Astrocyte (in vitro differentiated cells and primary cell): ENCODE results near the gene AZU1. TPM values are rescaled to one million over a fixed set of nuclear protein-coding genes. Genes with fewer than 3 reads are reported as not detected.
A peak's percentile ranks its signal among the peaks of the same experiment; 100 is the strongest.

Source experiments
- DNase-seq: peaks from one replicate; pipeline ENCODE4 v3.0.0-alpha.2; 2010; ENCODE audit warnings: low read depth
- FAIRE-seq: peaks from 2 replicates; lab custom pipeline; 2011; peaks lifted over from hg19 to GRCh38; lab: Jason Lieb, UNC
- H2AFZ ChIP-seq: 2 replicates; pipeline ENCODE4 v1.6.0; 2012; ENCODE audit warnings: low read depth, low read length, inconsistent platforms
- H3K27ac ChIP-seq: 2 replicates; pipeline ENCODE4 v1.5.1; 2011; ENCODE audit warnings: low read depth, low read length, inconsistent platforms
- H3K27me3 ChIP-seq: 2 replicates; pipeline ENCODE4 v1.6.0; 2011; ENCODE audit warnings: low read length, inconsistent platforms; ENCODE audit not compliant: insufficient read depth
- H3K36me3 ChIP-seq: 2 replicates; pipeline ENCODE4 v1.5.1; 2011; ENCODE audit warnings: low read length, inconsistent platforms; ENCODE audit not compliant: insufficient read depth
- H3K4me1 ChIP-seq: 2 replicates; pipeline ENCODE4 v1.5.1; 2011; ENCODE audit warnings: low read length, inconsistent platforms; ENCODE audit not compliant: insufficient read depth
- H3K4me2 ChIP-seq: 2 replicates; pipeline ENCODE4 v1.6.0; 2012; ENCODE audit warnings: low read length, inconsistent platforms
- H3K4me3 ChIP-seq: 2 replicates; pipeline ENCODE4 v1.5.1; 2011; ENCODE audit warnings: low read depth, mild to moderate bottlenecking, low read length, inconsistent platforms; ENCODE audit not compliant: insufficient read depth
- H3K79me2 ChIP-seq: 2 replicates; pipeline ENCODE4 v1.6.0; 2012; ENCODE audit warnings: mild to moderate bottlenecking, low read length, inconsistent platforms; ENCODE audit not compliant: insufficient read depth
- H3K9ac ChIP-seq: 2 replicates; pipeline ENCODE4 v1.6.0; 2012; ENCODE audit warnings: mild to moderate bottlenecking, low read length, inconsistent platforms
- H3K9me3 ChIP-seq: 2 replicates; pipeline ENCODE4 v1.5.1; 2012; ENCODE audit warnings: low read depth, mild to moderate bottlenecking, low read length, inconsistent platforms; ENCODE audit not compliant: insufficient read depth
- H4K20me1 ChIP-seq: 2 replicates; pipeline ENCODE4 v1.6.0; 2012; ENCODE audit warnings: low read length, inconsistent platforms; ENCODE audit not compliant: insufficient read depth
- H3K27ac Mint-ChIP-seq: one replicate; pipeline ENCODE4 v1.8.0; 2021; ENCODE audit warnings: mild to moderate bottlenecking, mixed read lengths; ENCODE audit not compliant: unreplicated experiment
- H3K27me3 Mint-ChIP-seq: one replicate; pipeline ENCODE4 v1.8.0; 2021; ENCODE audit warnings: low read depth, mixed read lengths; ENCODE audit not compliant: unreplicated experiment
- H3K36me3 Mint-ChIP-seq: one replicate; pipeline ENCODE4 v1.8.0; 2021; ENCODE audit warnings: low read depth, mixed read lengths; ENCODE audit not compliant: unreplicated experiment
- H3K4me1 Mint-ChIP-seq: one replicate; pipeline ENCODE4 v1.8.0; 2021; ENCODE audit warnings: low read depth, mixed read lengths; ENCODE audit not compliant: unreplicated experiment
- H3K4me3 Mint-ChIP-seq: one replicate; pipeline ENCODE4 v1.8.0; 2021; ENCODE audit warnings: mild to moderate bottlenecking, moderate library complexity, mixed read lengths; ENCODE audit not compliant: unreplicated experiment
- H3K9me3 Mint-ChIP-seq: one replicate; pipeline ENCODE4 v1.8.0; 2021; ENCODE audit warnings: mild to moderate bottlenecking, mixed read lengths; ENCODE audit not compliant: unreplicated experiment
- EZH2 ChIP-seq: IDR thresholded peaks from 2 replicates; pipeline ENCODE4 v1.6.1; 2012; ENCODE audit warnings: mild to moderate bottlenecking, low read length, inconsistent platforms; ENCODE audit not compliant: insufficient read depth
- total RNA-seq: library from RNA; stranded (reverse); gene quantifications from 2 replicates; pipeline ENCODE4 v1.2.1, GENCODE V29; 2021
- TF ChIP-seq, protein P1 (sequence below): IDR thresholded peaks from 2 replicates; pipeline ENCODE4 v1.5.1; 2011; ENCODE audit warnings: low read depth, mild to moderate bottlenecking, inconsistent platforms, low read length, moderate library complexity; ENCODE audit not compliant: insufficient read depth

AZU1 gene
- total RNA-seq, 1 donor from 2014 or later: 1.00 TPM

DNA sequence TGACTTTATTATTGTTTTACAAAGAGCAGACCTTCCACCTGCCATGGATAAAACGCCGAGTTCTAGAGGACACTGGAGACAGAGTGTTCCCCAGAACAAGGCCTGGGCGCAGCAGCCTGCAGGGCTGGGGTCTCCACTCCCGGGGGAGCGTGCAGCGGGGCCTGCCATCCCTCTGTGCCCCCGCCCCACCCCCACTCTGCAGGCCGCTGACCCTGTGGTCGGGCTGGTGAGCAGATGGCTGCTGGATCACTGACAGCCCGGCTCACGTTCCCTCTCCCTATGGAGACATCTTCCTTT is 39.0 kb upstream of the AZU1 start:
- H3K27me3 Mint-ChIP-seq: no peaks in the 10 kb centered on the region
- H3K36me3 Mint-ChIP-seq: no peaks in the 10 kb centered on the region
- TF ChIP-seq, protein P1, sequence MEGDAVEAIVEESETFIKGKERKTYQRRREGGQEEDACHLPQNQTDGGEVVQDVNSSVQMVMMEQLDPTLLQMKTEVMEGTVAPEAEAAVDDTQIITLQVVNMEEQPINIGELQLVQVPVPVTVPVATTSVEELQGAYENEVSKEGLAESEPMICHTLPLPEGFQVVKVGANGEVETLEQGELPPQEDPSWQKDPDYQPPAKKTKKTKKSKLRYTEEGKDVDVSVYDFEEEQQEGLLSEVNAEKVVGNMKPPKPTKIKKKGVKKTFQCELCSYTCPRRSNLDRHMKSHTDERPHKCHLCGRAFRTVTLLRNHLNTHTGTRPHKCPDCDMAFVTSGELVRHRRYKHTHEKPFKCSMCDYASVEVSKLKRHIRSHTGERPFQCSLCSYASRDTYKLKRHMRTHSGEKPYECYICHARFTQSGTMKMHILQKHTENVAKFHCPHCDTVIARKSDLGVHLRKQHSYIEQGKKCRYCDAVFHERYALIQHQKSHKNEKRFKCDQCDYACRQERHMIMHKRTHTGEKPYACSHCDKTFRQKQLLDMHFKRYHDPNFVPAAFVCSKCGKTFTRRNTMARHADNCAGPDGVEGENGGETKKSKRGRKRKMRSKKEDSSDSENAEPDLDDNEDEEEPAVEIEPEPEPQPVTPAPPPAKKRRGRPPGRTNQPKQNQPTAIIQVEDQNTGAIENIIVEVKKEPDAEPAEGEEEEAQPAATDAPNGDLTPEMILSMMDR: no peak
- TF ChIP-seq EZH2: no peak
- H3K4me3 ChIP-seq: no peak overlapping the region
- H3K9me3 ChIP-seq: no peaks in the 10 kb centered on the region
- no peak overlapping the region for H3K4me2 ChIP-seq
- H3K79me2 ChIP-seq: no peaks in the 10 kb centered on the region
- H3K9me3 Mint-ChIP-seq: no peaks in the 10 kb centered on the region
- H3K36me3 ChIP-seq: no peaks in the 10 kb centered on the region
- no peak overlapping the region for H3K27ac Mint-ChIP-seq
- H4K20me1 ChIP-seq: no peaks in the 10 kb centered on the region
- H3K9ac ChIP-seq: no peak overlapping the region
- peaks cover 10% of the 10 kb centered on the region for H3K4me1 Mint-ChIP-seq
- no peaks in the 10 kb centered on the region for H3K27me3 ChIP-seq
- DNase-seq: no peak
- no peak overlapping the region for H3K27ac ChIP-seq
- FAIRE-seq: no peak
- no peak overlapping the region for H3K4me3 Mint-ChIP-seq
- no peaks in the 10 kb centered on the region for H3K4me1 ChIP-seq
- no peak overlapping the region for H2AFZ ChIP-seq

- no peak for FAIRE-seq
- H3K36me3 ChIP-seq: no peaks in the 10 kb centered on the region
- no peak overlapping the region for H3K9ac ChIP-seq
- H3K4me1 Mint-ChIP-seq: peaks cover 10% of the 10 kb centered on the region
- H3K9me3 ChIP-seq: no peaks in the 10 kb centered on the region
- H3K79me2 ChIP-seq: no peaks in the 10 kb centered on the region
- H3K9me3 Mint-ChIP-seq: no peaks in the 10 kb centered on the region
- no peaks in the 10 kb centered on the region for H3K27me3 Mint-ChIP-seq
- H3K27ac Mint-ChIP-seq: peak overlapping the region; percentile 12
- no peak overlapping the region for H3K4me3 Mint-ChIP-seq
- no peak for DNase-seq
- H3K4me3 ChIP-seq: no peak overlapping the region
- H3K27ac ChIP-seq: no peak overlapping the region
- H3K4me1 ChIP-seq: no peaks in the 10 kb centered on the region
- H3K4me2 ChIP-seq: peak overlapping the region; percentile 22
- H4K20me1 ChIP-seq: no peaks in the 10 kb centered on the region
- no peak for TF ChIP-seq EZH2
- TF ChIP-seq, protein P1: no peak
- H3K36me3 Mint-ChIP-seq: no peaks in the 10 kb centered on the region
- H3K27me3 ChIP-seq: no peaks in the 10 kb centered on the region
- peak overlapping the region; percentile 41 for H2AFZ ChIP-seq
Observed at GRCh38 chr19:788983-789700, 38.5 kb upstream of the AZU1 start.

- Histone ChIP-seq H3K9ac (no peak overlapping the region), H3K9me3 (no peaks in the 10 kb centered on the region), H2AFZ (peak overlapping the region; percentile 41), H3K79me2 (no peaks in the 10 kb centered on the region), H3K4me1 (no peaks in the 10 kb centered on the region), H3K4me2 (peak overlapping the region; percentile 22), H3K4me3 (no peak overlapping the region), H3K27ac (no peak overlapping the region), H3K36me3 (no peaks in the 10 kb centered on the region), H3K27me3 (no peaks in the 10 kb centered on the region), H4K20me1 (no peaks in the 10 kb centered on the region)
- H3K9me3 Mint-ChIP-seq: no peaks in the 10 kb centered on the region
- H3K27me3 Mint-ChIP-seq: no peaks in the 10 kb centered on the region
- DNase-seq: no peak
- H3K27ac Mint-ChIP-seq: peak overlapping the region; percentile 12
- FAIRE-seq: no peak
- no peaks in the 10 kb centered on the region for H3K36me3 Mint-ChIP-seq
- H3K4me1 Mint-ChIP-seq: peaks cover 10% of the 10 kb centered on the region
- TF ChIP-seq, protein P1: no peak
- TF ChIP-seq EZH2: no peak
- no peak overlapping the region for H3K4me3 Mint-ChIP-seq
Observed at GRCh38 chr19:789701-790060, 38.0 kb upstream of the AZU1 start.
